ENCODE data around the gene CHCT1.
"Not testable (repeated sequence)": the region's sequence is repeated elsewhere in the genome, so short reads cannot be mapped to it uniquely, and the experiment has no call there.

Gene CHCT1

GRCh38 chr17:60422162-60422665 lies at the start of gene CHCT1:
TSS of gene CHCT1 (plus strand) at chr17:60422489. CDS start at chr17:60422593, 104 bp downstream.
- no peak for DNase-seq (ENCODE audit: low read depth, low spot score)

GRCh38 chr17:60372790-60373483 lies 49.4 kb upstream of the CHCT1 start:
- DNase-seq (ENCODE audit: low read depth, low spot score): no peak

- DNase-seq (ENCODE audit: low read depth, low spot score): not testable (repeated sequence)
Observed at GRCh38 chr17:60378187-60378586, 44.1 kb upstream of the CHCT1 start.

- not testable (repeated sequence) for DNase-seq (ENCODE audit: low read depth, low spot score)
Observed at GRCh38 chr17:60379461-60379860, 42.8 kb upstream of the CHCT1 start.

GRCh38 chr17:60381958-60382357 lies 40.3 kb upstream of the CHCT1 start:
- DNase-seq (ENCODE audit: low read depth, low spot score): no peak

- DNase-seq (ENCODE audit: low read depth, low spot score): no peak
Observed at GRCh38 chr17:60383379-60383778, 38.9 kb upstream of the CHCT1 start.

GRCh38 chr17:60384921-60385320 lies 37.4 kb upstream of the CHCT1 start:
- DNase-seq (ENCODE audit: low read depth, low spot score): peak; percentile 75

- DNase-seq (ENCODE audit: low read depth, low spot score): no peak
Observed at GRCh38 chr17:60386147-60387058, 35.9 kb upstream of the CHCT1 start.

GRCh38 chr17:60387666-60388065 lies 34.6 kb upstream of the CHCT1 start:
- DNase-seq (ENCODE audit: low read depth, low spot score): no peak

GRCh38 chr17:60388742-60389141 lies 33.5 kb upstream of the CHCT1 start:
- DNase-seq (ENCODE audit: low read depth, low spot score): no peak

- no peak for DNase-seq (ENCODE audit: low read depth, low spot score)
Observed at GRCh38 chr17:60390186-60390585, 32.1 kb upstream of the CHCT1 start.

GRCh38 chr17:60390925-60391470 lies 31.3 kb upstream of the CHCT1 start:
- peak; percentile 51 for DNase-seq (ENCODE audit: low read depth, low spot score)

- peak; percentile 75 for DNase-seq (ENCODE audit: low read depth, low spot score)
Observed at GRCh38 chr17:60391471-60392041, 30.7 kb upstream of the CHCT1 start.

- peak; percentile 98 for DNase-seq (ENCODE audit: low read depth, low spot score)
Observed at GRCh38 chr17:60392042-60392844, 30.0 kb upstream of the CHCT1 start, which contains the start of gene USP32. TSS of gene USP32 (minus strand) at chr17:60392133. CDS start at chr17:60391939, 194 bp downstream.

- DNase-seq (ENCODE audit: low read depth, low spot score): peak; percentile 28
Observed at GRCh38 chr17:60392845-60393702, 29.2 kb upstream of the CHCT1 start.

GRCh38 chr17:60393840-60394723 lies 28.2 kb upstream of the CHCT1 start:
- DNase-seq (ENCODE audit: low read depth, low spot score): no peak

GRCh38 chr17:60395508-60396065 lies 26.7 kb upstream of the CHCT1 start:
- no peak for DNase-seq (ENCODE audit: low read depth, low spot score)

GRCh38 chr17:60396412-60396811 lies 25.9 kb upstream of the CHCT1 start:
- no peak for DNase-seq (ENCODE audit: low read depth, low spot score)

Measured in ELF-1 (cell line).